Measurements from ENCODE around the gene CTU2. TPM values are rescaled to one million over a fixed set of nuclear protein-coding genes. Genes with fewer than 3 reads are reported as not detected.

CTU2 gene
- total RNA-seq, 4 donors from 2014 or later: 7.7 to 21.2 (median 13.6) TPM

DNA sequence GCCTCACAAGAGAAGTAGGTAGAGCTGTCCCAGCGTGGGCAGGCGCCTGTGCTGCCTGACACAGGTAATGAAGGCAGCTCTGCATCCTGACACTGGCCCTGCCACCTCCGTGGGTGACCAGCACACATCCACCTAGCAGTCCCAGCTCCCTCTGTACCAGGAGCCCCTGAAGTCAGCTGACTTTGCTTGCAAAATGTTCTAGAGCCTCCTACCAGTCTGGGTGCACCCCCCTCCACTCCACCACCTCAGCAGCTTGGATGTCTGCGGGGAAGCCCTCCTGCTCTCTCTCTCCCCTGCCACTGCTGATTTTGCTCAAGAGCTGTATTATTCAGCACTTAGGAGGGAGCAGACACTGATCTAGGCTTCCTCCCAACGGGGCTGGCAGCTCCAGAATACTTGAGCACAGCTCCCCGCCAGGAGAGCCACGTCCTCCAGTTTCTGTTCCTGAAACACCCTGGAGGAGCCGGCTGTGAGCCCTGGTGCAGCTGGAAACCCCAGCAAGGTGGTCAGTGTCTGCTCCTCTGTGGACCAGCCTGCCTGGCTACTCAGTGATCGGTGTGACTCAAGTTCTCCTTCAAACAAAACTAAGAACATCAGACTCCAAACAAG, 1.1 kb upstream of the CTU2 start:
- TF ChIP-seq, protein P1, sequence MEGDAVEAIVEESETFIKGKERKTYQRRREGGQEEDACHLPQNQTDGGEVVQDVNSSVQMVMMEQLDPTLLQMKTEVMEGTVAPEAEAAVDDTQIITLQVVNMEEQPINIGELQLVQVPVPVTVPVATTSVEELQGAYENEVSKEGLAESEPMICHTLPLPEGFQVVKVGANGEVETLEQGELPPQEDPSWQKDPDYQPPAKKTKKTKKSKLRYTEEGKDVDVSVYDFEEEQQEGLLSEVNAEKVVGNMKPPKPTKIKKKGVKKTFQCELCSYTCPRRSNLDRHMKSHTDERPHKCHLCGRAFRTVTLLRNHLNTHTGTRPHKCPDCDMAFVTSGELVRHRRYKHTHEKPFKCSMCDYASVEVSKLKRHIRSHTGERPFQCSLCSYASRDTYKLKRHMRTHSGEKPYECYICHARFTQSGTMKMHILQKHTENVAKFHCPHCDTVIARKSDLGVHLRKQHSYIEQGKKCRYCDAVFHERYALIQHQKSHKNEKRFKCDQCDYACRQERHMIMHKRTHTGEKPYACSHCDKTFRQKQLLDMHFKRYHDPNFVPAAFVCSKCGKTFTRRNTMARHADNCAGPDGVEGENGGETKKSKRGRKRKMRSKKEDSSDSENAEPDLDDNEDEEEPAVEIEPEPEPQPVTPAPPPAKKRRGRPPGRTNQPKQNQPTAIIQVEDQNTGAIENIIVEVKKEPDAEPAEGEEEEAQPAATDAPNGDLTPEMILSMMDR (IDR thresholded peaks at IDR 0.05): no peak
- no peak for TF ChIP-seq POLR2A (IDR thresholded peaks at IDR 0.05)
- Histone ChIP-seq H3K27ac (peak overlapping the region in 2 of 3 donors; percentile 53 to 76), H3K4me1 (peaks cover 17 to 44% of the 10 kb centered on the region in 2 donors), H3K36me3 (peaks cover 0 to 4% of the 10 kb centered on the region in 2 donors), H3K9me3 (no peaks in the 10 kb centered on the region), H3K4me3 (replicated peaks in 1 of 3) (peak overlapping the region; percentile 44 to 97 (median 66)), H3K27me3 (no peaks in the 10 kb centered on the region)
- intact Hi-C loops (cut with DNase I): no loop called here
- DNase-seq: peak; percentile 45 to 61
- 2 to 26% methylated on average over 4 to 7 of the region's 9 CpGs for WGBS, 2 donors

DNA sequence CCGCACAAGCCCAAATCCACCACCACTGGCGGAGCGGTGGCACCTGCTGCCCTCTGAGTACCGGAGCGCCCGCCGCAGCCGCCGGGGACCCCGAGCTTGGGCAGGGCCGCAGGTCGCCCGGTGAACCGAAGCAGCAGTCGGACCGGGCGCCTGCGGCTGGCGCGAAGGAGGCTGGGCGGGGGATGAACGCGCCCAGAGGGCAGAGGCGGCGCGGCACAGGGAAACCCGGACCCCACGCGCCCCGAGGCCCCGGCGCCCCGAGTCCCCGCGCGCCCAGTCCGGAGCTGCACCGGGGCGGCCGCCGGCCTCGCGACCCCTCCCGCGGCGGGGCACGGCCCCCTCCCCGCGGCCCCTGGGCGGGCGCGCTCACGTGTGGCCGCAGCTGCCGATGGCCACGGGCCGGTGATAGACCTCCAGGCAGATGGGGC, 488 bp upstream of the CTU2 start:
- WGBS, 2 donors: 0 to 2% methylated on average over 3 to 17 of the region's 57 CpGs
- TF ChIP-seq POLR2A (IDR thresholded peaks at IDR 0.05): no peak
- TF ChIP-seq, protein P1 (IDR thresholded peaks at IDR 0.05): no peak
- Histone ChIP-seq H3K4me1 (peaks cover 17 to 42% of the 10 kb centered on the region in 2 donors), H3K4me3 (replicated peaks in 1 of 3) (peak overlapping the region; percentile 57 to 97 (median 66)), H3K36me3 (no peaks in the 10 kb centered on the region), H3K27ac (peak overlapping the region in 2 of 3 donors; percentile 53 to 76), H3K9me3 (no peaks in the 10 kb centered on the region), H3K27me3 (no peaks in the 10 kb centered on the region)
- DNase-seq: peak; percentile 24 to 34
- intact Hi-C loops (cut with DNase I): loop anchor here (2.0 kb wide), 1 partner anchor 135 kb away; the partner anchor contains the start of gene ZC3H18

- TF ChIP-seq, protein P1 (IDR thresholded peaks at IDR 0.05): no peak
- TF ChIP-seq POLR2A (IDR thresholded peaks at IDR 0.05): no peak
- WGBS, 2 donors: 33 to 44% methylated on average over 17 of the region's 17 CpGs
- DNase-seq: no peak
- peak overlapping the region; percentile 57 to 97 (median 66) for H3K4me3 ChIP-seq (replicated peaks in 1 of 3)
- H3K9me3 ChIP-seq: no peaks in the 10 kb centered on the region
- H3K36me3 ChIP-seq: no peaks in the 10 kb centered on the region
- no peaks in the 10 kb centered on the region for H3K27me3 ChIP-seq
- peaks cover 17 to 40% of the 10 kb centered on the region in 2 donors for H3K4me1 ChIP-seq
- intact Hi-C loops (cut with DNase I): loop anchor here (2.0 kb wide), 1 partner anchor 136 kb away; the partner anchor contains the start of gene ZC3H18
- peak overlapping the region in 1 of 3 donors; percentile 76 for H3K27ac ChIP-seq
These were observed 893 bp downstream of the CTU2 start for GRCh38 chr16:88706965-88707826.

DNA sequence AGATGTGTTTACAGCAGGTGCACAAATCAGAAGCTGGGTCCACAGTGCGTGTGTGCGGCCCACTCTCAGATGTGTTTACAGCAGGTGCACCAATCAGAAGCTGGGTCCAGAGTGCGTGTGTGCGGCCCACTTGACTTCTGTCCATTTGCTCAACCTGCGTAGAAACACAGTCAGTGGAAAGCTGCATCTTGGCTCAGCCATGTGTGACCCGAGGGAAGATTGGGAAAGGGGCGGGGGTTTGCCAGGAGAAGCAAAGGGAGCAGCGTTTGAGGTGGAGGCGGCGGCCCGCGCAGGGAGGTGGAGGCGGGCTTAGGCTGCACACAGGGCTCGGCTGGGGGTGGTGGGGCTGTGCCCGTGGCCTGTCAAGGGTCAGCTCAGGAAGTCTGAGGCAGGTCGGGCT, 4.3 kb downstream of the CTU2 start:
- Histone ChIP-seq H3K4me1 (peaks cover 8 to 16% of the 10 kb centered on the region in 2 donors), H3K9me3 (no peaks in the 10 kb centered on the region), H3K4me3 (replicated peaks in 1 of 3) (no peak overlapping the region), H3K27ac (peak overlapping the region in 1 of 3 donors; percentile 30), H3K27me3 (no peaks in the 10 kb centered on the region), H3K36me3 (peaks cover 13 to 17% of the 10 kb centered on the region in 2 donors)
- WGBS, 2 donors: 35 to 43% methylated on average over 13 to 15 of the region's 16 CpGs
- intact Hi-C loops (cut with DNase I): no loop called here
- peak; percentile 80 to 81 for DNase-seq
- TF ChIP-seq, protein P1 (IDR thresholded peaks at IDR 0.05): no peak
- TF ChIP-seq POLR2A (IDR thresholded peaks at IDR 0.05): no peak

All from thyroid gland (tissue), 4 donors.